Upper lobe of right lung (tissue), 1 donor: ENCODE results near the gene SDC1. TPM values are rescaled to one million over a fixed set of nuclear protein-coding genes. Genes with fewer than 3 reads are reported as not detected.

ENCODE experiments used
- ATAC-seq: fragments of 200-7000 bp; cut with Tn5 transposase; one replicate; pipeline ENCODE4 v1.9.1; 2020; ENCODE audit warnings: mild to moderate bottlenecking, moderate library complexity
- DNase-seq: peaks from one replicate; pipeline ENCODE4 v3.0.0-alpha.2; 2020
- H3K27ac ChIP-seq: fragments of 200-600 bp; one replicate; pipeline ENCODE4 v1.8.0; 2022
- H3K27me3 ChIP-seq: fragments of 200-600 bp; one replicate; pipeline ENCODE4 v1.8.0; 2022; ENCODE audit warnings: mild to moderate bottlenecking
- H3K36me3 ChIP-seq: fragments of 200-600 bp; one replicate; pipeline ENCODE4 v1.8.0; 2022
- H3K4me1 ChIP-seq: fragments of 200-600 bp; one replicate; pipeline ENCODE4 v1.8.0; 2022
- H3K4me3 ChIP-seq: fragments of 200-600 bp; one replicate; pipeline ENCODE4 v1.8.0; 2022; ENCODE audit warnings: mild to moderate bottlenecking
- H3K9me3 ChIP-seq: fragments of 200-600 bp; one replicate; pipeline ENCODE4 v1.8.0; 2022
- intact Hi-C: fragments of 100-400 bp; cut with DNase I; formaldehyde crosslinking; loops from one replicate; pipeline ENCODE4 v1.11.0; 2022
- total RNA-seq: library from RNA; stranded (reverse); fragmentation: NEBNext Ultra II Directional; extraction: Animal tissue kit (Norgen Biotek cat#: 25700); gene quantifications from one replicate; pipeline ENCODE4 v1.2.1, GENCODE V29; 2021
- TF ChIP-seq, protein P1 (sequence below): fragments of 200-600 bp; IDR thresholded peaks from one replicate; pipeline ENCODE4 v1.8.0; 2022; ENCODE audit warnings: antibody characterized with exemption
- donor health status: DM: no; HTN: yes; CAD: no; lungs with severe emphysema.

The SDC1 gene
- total RNA-seq, 1 donor from 2014 or later: 148 TPM

- Histone ChIP-seq H3K36me3 (no peaks in the 10 kb centered on the region), H3K27me3 (no peaks in the 10 kb centered on the region), H3K4me1 (peaks cover 7% of the 10 kb centered on the region), H3K4me3 (no peak overlapping the region), H3K27ac (no peak overlapping the region), H3K9me3 (no peaks in the 10 kb centered on the region)
- TF ChIP-seq, protein P1, sequence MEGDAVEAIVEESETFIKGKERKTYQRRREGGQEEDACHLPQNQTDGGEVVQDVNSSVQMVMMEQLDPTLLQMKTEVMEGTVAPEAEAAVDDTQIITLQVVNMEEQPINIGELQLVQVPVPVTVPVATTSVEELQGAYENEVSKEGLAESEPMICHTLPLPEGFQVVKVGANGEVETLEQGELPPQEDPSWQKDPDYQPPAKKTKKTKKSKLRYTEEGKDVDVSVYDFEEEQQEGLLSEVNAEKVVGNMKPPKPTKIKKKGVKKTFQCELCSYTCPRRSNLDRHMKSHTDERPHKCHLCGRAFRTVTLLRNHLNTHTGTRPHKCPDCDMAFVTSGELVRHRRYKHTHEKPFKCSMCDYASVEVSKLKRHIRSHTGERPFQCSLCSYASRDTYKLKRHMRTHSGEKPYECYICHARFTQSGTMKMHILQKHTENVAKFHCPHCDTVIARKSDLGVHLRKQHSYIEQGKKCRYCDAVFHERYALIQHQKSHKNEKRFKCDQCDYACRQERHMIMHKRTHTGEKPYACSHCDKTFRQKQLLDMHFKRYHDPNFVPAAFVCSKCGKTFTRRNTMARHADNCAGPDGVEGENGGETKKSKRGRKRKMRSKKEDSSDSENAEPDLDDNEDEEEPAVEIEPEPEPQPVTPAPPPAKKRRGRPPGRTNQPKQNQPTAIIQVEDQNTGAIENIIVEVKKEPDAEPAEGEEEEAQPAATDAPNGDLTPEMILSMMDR: no peak
- peak; percentile 78 for ATAC-seq
- intact Hi-C loops: no loop called here
- DNase-seq: peak; percentile 77
These were observed 6.7 kb upstream of the SDC1 start for GRCh38 chr2:20231598-20232026.

DNA sequence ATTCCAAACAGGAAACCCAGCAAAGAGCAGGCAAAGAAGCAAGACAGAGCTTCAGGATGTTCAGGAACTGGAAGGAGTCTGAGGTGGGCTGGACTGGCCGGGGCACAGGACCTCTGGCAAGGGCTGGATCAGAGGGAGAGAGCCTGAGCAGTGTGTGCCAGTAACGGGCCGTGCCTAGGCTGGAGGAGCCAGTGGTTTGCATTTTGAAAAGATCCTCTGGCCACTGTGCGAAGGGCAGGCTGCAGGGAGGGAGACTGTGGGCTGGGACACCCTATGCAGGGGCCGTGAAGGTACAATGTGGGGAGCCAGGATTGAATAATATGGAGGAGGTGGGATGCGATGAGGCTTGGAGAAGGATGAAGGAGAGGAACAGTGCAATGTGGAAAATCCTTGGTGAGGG is 6.2 kb upstream of the SDC1 start:
- Histone ChIP-seq H3K4me3 (no peak overlapping the region), H3K27me3 (no peaks in the 10 kb centered on the region), H3K9me3 (no peaks in the 10 kb centered on the region), H3K36me3 (no peaks in the 10 kb centered on the region), H3K27ac (no peak overlapping the region), H3K4me1 (peaks cover 7% of the 10 kb centered on the region)
- intact Hi-C loops: no loop called here
- DNase-seq (peak; percentile 43), ATAC-seq (no peak)
- TF ChIP-seq, protein P1: no peak

DNA sequence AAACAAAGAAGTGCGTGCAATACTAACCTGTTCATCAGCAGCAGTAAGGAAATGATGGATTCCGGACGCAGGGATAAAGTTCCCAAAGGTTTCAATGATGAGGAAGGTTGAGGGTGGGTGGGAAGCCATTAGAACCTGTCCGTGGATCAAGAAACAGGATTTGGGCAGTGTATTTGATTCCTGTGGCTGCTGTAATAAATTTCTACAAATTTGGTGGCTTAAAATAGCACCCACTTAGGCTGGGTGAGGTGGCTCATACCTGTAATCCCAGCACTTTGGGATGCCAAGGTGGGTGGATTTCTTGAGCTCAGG is 5.1 kb upstream of the SDC1 start:
- Histone ChIP-seq H3K9me3 (no peaks in the 10 kb centered on the region), H3K4me1 (peaks cover 15% of the 10 kb centered on the region), H3K36me3 (no peaks in the 10 kb centered on the region), H3K27ac (no peak overlapping the region), H3K27me3 (no peaks in the 10 kb centered on the region), H3K4me3 (no peak overlapping the region)
- TF ChIP-seq, protein P1: no peak
- intact Hi-C loops: no loop called here
- DNase-seq: no peak
- ATAC-seq: no peak

DNA sequence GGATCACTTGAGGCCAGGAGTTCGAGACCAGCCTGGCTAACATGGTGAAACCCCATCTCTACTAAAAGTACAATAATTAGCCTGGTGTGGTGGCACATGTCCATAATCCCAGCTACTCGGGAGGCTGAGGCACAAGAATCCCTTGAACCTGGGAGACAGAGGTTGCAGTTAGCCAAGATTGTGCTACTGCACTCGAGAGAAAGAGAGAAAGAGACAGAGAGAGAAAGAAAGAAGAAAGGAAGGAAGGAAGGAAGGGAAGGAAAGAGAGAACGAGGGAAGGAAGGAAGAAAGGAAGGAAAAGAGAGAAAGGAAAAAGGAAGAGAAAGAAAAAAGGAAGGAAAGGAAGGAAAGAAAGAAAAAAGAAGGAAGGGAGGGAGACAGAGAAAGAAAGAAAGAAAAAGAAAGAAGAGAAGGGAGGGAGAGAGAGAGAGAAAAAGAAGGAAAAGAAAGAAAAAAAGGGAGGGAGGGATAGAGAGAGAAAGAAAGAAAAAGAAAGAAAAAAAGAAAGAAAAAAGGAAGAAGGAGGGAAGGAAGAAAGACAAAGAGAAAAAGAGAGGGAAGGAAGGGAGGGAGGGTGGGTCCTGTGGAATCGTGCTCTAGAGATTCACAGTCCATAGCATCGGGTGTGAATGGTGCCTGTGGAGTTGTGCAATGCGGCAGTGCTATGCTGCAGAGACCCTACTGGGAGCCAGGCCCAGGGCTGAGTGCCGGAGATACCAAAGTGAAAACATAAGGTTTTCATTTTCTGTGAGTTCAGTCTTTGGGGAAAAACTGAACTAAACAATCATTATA is 4.6 kb upstream of the SDC1 start:
- DNase-seq: peak; percentile 39
- H3K4me1 ChIP-seq: peaks cover 15% of the 10 kb centered on the region
- no peak overlapping the region for H3K4me3 ChIP-seq
- no peaks in the 10 kb centered on the region for H3K9me3 ChIP-seq
- TF ChIP-seq, protein P1: no peak
- H3K27ac ChIP-seq: no peak overlapping the region
- ATAC-seq: no peak
- peaks cover under 1% of the 10 kb centered on the region for H3K27me3 ChIP-seq
- H3K36me3 ChIP-seq: no peaks in the 10 kb centered on the region
- intact Hi-C loops: no loop called here

DNA sequence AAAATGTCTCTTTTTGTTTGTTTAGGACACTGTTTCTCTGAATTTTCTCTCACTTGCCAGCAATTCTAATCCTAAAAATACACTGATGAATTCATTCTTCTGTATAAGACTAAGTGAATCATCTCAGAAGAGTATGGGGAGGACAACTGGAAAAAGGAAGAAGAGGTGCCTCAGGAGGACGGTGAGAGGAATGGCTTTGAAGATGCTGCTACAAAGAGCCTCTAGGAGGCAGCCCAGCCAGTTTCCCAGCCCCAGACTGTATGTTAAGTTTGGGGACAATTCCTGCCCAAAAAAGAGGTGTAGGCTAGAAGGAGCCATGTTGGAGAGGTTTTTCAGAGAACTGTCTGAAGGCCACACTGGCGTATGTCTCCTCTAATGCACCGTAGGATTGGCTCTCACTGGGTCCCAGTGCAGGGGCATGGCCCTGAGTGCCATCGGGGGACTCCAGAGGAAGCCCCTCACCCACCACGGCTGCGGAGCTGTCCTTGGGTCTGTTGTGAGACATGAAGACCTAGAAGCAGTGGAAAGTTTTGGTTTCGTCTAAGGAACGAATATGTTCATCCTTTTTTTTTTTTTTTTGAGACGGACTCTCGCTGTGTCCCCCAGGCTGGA is 3.1 kb upstream of the SDC1 start:
- DNase-seq (peak; percentile 39), ATAC-seq (no peak)
- H3K27me3 ChIP-seq: peaks cover 3% of the 10 kb centered on the region
- TF ChIP-seq, protein P1: no peak
- H3K4me1 ChIP-seq: peaks cover 23% of the 10 kb centered on the region
- no peak overlapping the region for H3K27ac ChIP-seq
- H3K4me3 ChIP-seq: no peak overlapping the region
- intact Hi-C loops: no loop called here
- H3K36me3 ChIP-seq: no peaks in the 10 kb centered on the region
- no peaks in the 10 kb centered on the region for H3K9me3 ChIP-seq
